Ascending aorta (tissue), 2 donors: Measurements from ENCODE around the gene STRN. TPM values are rescaled to one million over a fixed set of nuclear protein-coding genes. Genes with fewer than 3 reads are reported as not detected.

Experiments used
- DNase-seq, 2 donors: peaks; one replicate each; pipeline ENCODE4 v3.0.0-alpha.2; 2019; ENCODE audit warnings: low spot score in 2 of 2
- H3K27ac ChIP-seq, 2 donors: fragments of 200-600 bp; sonication (generic); one replicate each; pipeline ENCODE4 v1.5.1; 2016 to 2017; ENCODE audit warnings: mild to moderate bottlenecking in 1 of 2
- H3K27me3 ChIP-seq: fragments of 200-600 bp; sonication (generic); one replicate; pipeline ENCODE4 v1.5.1; 2017
- H3K36me3 ChIP-seq, 2 donors: fragments of 200-600 bp; sonication (generic); one replicate each; pipeline ENCODE4 v1.5.1; 2016
- H3K4me1 ChIP-seq, 2 donors: fragments of 200-600 bp; sonication (generic); one replicate each; pipeline ENCODE4 v1.5.1; 2016 to 2017; ENCODE audit warnings: mild to moderate bottlenecking in 1 of 2
- H3K4me3 ChIP-seq, 2 donors: fragments of 200-600 bp; sonication (generic); one replicate each; pipeline ENCODE4 v1.5.1; 2016 to 2017; ENCODE audit warnings: mild to moderate bottlenecking in 1 of 2
- H3K9me3 ChIP-seq, 2 donors: fragments of 200-600 bp; sonication (generic); one replicate each; pipeline ENCODE4 v1.5.1; 2016
- CTCF ChIP-seq, 3 experiments: fragments of 200-600 bp in 2 of 3; fragments of 450-650 bp in 1 of 3; sonication (generic) in 2 of 3; IDR thresholded peaks; one replicate each; pipeline ENCODE4 v1.5.1; 2016 to 2019; ENCODE audit warnings: antibody characterized with exemption in 3 of 3, mild to moderate bottlenecking in 1 of 3, moderate library complexity in 1 of 3
- intact Hi-C: fragments of 100-400 bp; cut with DNase I; formaldehyde crosslinking; loops from one replicate; pipeline ENCODE4 v1.15.1; 2023
- total RNA-seq: library from RNA; depleted of rRNA; stranded (reverse); fragments of >200 nt; gene quantifications from one replicate; pipeline ENCODE4 v1.1.0, GENCODE V29; 2016

STRN gene
- total RNA-seq, 1 donor from 2014 or later: 4.3 TPM

GRCh38 chr2:36963106-36963505 is 3.2 kb downstream of the STRN start:
- H3K27me3 ChIP-seq: no peaks in the 10 kb centered on the region
- no peak for DNase-seq
- TF ChIP-seq CTCF (IDR thresholded peaks at IDR 0.05): no peak
- no peaks in the 10 kb centered on the region for H3K9me3 ChIP-seq
- H3K4me3 ChIP-seq: no peak overlapping the region
- H3K36me3 ChIP-seq: no peaks in the 10 kb centered on the region
- intact Hi-C loops: loop anchor here (10.0 kb wide), 1 partner anchor 362 kb away; the partner anchor contains the start of gene PRKD3
- H3K27ac ChIP-seq: no peak overlapping the region
- H3K4me1 ChIP-seq: no peaks in the 10 kb centered on the region

GRCh38 chr2:36960773-36961172 is 5.6 kb downstream of the STRN start:
- Histone ChIP-seq H3K4me1 (peaks cover 0 to 13% of the 10 kb centered on the region in 2 donors), H3K27me3 (no peaks in the 10 kb centered on the region), H3K27ac (no peak overlapping the region), H3K36me3 (no peaks in the 10 kb centered on the region), H3K9me3 (no peaks in the 10 kb centered on the region), H3K4me3 (no peak overlapping the region)
- no peak for DNase-seq
- intact Hi-C loops: loop anchor here (10.0 kb wide), 1 partner anchor 364 kb away; the partner anchor contains the start of gene PRKD3
- no peak for TF ChIP-seq CTCF (IDR thresholded peaks at IDR 0.05)

- Histone ChIP-seq H3K36me3 (no peaks in the 10 kb centered on the region), H3K27me3 (no peaks in the 10 kb centered on the region), H3K4me1 (peaks cover 0 to 13% of the 10 kb centered on the region in 2 donors), H3K27ac (no peak overlapping the region), H3K9me3 (no peaks in the 10 kb centered on the region), H3K4me3 (no peak overlapping the region)
- DNase-seq: no peak
- intact Hi-C loops: loop anchor here (10.0 kb wide), 1 partner anchor 365 kb away; the partner anchor contains the start of gene PRKD3
- no peak for TF ChIP-seq CTCF (IDR thresholded peaks at IDR 0.05)
Observed at GRCh38 chr2:36960005-36960675, 6.2 kb downstream of the STRN start.

- no peak for DNase-seq
- intact Hi-C loops: no loop called here
- H3K27ac ChIP-seq: peak overlapping the region in 1 of 2 donors; percentile 31
- no peak for TF ChIP-seq CTCF (IDR thresholded peaks at IDR 0.05)
- H3K9me3 ChIP-seq: no peaks in the 10 kb centered on the region
- no peaks in the 10 kb centered on the region for H3K27me3 ChIP-seq
- H3K36me3 ChIP-seq: no peaks in the 10 kb centered on the region
- H3K4me1 ChIP-seq: peaks cover 0 to 21% of the 10 kb centered on the region in 2 donors
- peak overlapping the region in 1 of 2 donors; percentile 7 for H3K4me3 ChIP-seq
Observed at GRCh38 chr2:36954977-36955607, 11.2 kb downstream of the STRN start.

GRCh38 chr2:36952748-36953197 is 13.6 kb downstream of the STRN start:
- H3K27ac ChIP-seq: peak overlapping the region in 1 of 2 donors; percentile 27
- no peak for TF ChIP-seq CTCF (IDR thresholded peaks at IDR 0.05)
- no peaks in the 10 kb centered on the region for H3K9me3 ChIP-seq
- H3K27me3 ChIP-seq: no peaks in the 10 kb centered on the region
- H3K4me3 ChIP-seq: no peak overlapping the region
- intact Hi-C loops: no loop called here
- no peak for DNase-seq
- peaks cover 0 to 21% of the 10 kb centered on the region in 2 donors for H3K4me1 ChIP-seq
- no peaks in the 10 kb centered on the region for H3K36me3 ChIP-seq
